Smooth muscle cell of the brain vasculature (primary cell): Measurements from ENCODE around the gene LATS1.
"Not testable (repeated sequence)": the region's sequence is repeated elsewhere in the genome, so short reads cannot be mapped to it uniquely, and the experiment has no call there.

Source experiments
- DNase-seq: peaks from one replicate; pipeline ENCODE4 v3.0.0-alpha.2; 2012; ENCODE audit warnings: low read depth, low spot score

LATS1 gene

GRCh38 chr6:149728499-149729234, 10.8 kb upstream of the LATS1 start:
- no peak for DNase-seq

- no peak for DNase-seq
Observed at GRCh38 chr6:149727793-149728498, 10.0 kb upstream of the LATS1 start.

GRCh38 chr6:149725785-149726184, 7.9 kb upstream of the LATS1 start:
- no peak for DNase-seq

- peak; percentile 36 for DNase-seq
Observed at GRCh38 chr6:149723771-149724417, 6.0 kb upstream of the LATS1 start.

DNA sequence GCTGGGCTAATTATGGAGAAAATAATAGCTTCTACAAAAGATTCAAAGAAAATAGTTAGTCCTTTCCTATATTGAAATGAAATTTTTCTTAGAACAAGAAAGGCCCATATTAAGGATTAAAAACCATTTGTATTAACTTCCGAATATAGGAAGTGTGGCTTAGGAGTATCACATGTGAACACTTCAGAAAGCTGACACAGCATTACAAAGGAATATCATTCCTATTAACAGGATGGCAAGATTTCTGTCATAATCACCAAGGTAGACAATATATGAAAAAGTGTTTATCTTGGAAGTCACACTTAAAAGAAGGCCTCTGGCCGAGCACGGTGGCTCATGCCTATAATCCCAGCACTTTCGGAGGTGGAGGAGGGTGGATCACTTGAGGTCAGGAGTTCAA, 5.4 kb upstream of the LATS1 start:
- DNase-seq: no peak

DNA sequence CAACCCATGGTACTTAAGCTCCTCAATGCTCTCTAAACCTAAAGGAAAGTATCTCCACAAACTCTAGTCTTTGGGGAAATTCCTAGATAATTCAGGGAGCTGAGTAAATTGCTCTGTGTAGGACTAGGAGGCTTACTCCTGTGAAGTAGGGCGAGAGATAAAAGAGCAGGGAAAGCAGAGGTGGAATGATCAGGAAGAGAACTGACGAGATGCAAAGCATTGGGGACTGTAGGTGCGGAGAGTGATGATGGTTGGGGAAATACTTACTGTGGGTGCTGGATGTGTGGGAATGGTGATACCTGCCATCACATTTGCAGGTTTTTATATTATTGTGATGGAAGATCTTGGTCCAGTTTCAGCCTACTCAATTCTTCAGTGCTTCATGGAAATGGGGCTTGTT, 1.6 kb upstream of the LATS1 start:
- DNase-seq: no peak

GRCh38 chr6:149717255-149717587, 680 bp downstream of the LATS1 start:
- no peak for DNase-seq

DNA sequence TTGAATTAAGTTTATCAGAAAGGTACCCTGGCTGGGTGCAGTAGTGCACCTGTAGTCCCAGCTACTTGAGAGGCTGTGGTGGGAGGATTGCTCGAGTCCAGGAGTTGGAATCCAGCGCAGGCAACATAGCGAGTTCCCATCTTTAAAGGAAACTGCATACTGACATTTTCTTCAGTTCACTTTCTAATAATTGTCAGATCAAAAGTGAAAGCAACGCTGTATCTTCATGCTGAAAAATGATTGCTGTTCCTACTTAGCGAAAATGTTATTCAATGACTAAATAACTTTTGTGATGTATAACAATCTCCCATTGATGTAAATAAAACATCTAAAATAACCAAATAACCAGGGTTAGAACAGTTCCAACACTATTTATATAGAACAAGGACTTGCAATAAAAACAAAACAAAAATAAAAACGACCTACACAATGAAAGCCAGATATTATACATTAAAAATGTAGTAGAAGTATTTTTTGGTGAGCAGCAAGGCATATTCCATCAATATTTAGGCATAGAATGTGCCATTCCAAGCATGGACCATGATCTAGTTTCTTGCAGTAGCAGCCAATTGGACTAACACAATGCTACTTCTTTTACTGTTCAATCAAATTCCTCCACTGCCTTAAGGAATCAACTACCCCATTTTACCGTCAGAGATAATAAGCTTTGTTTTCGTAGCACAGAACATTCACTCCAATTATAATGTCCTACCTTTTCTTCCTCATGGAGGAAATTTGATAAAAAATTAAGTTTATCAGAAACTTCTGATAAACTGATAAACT, 1.5 kb downstream of the LATS1 start:
- DNase-seq: no peak

DNA sequence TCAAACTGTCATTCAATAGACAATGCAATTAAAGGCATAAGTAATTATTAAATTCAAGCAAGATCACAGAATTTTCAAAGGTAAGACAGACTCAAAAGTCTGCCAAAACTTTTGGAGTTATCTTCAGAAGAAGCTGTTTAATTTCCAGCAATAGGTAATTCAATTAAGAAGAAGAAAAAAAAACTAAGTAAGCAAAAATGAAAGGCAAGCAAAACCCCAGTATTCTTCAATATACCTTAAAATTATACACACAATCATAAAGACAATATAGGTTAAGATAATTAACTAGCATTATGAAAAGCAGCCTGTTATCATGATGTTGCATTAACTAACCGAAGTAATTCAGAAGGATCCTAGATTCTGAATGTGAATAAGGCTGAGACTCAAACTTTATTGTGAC, 3.5 kb downstream of the LATS1 start:
- no peak for DNase-seq

- no peak for DNase-seq
Observed at GRCh38 chr6:149711711-149712110, 6.2 kb downstream of the LATS1 start.

DNA sequence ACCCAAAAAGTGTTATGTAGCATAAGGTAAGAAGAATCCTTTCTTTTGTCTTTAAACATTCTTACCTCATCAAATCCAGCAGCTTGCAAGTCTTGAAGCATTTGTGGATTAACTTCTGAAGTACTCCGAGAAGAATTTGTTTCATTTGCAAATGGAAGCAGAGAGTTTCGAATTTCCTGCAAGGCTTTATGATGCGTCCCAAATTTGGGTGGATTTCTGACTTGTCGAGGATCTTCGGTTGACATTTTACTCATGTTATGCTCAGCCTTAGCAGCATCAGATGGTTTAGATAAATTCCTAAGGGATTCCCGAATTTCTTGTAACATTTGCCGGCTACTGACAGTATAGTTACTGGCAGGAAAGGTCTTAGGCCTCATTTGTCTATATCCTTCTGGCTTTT, 16.2 kb downstream of the LATS1 start:
- no peak for DNase-seq

GRCh38 chr6:149699150-149699549, 18.8 kb downstream of the LATS1 start:
- DNase-seq: no peak

- no peak for DNase-seq
Observed at GRCh38 chr6:149698175-149698574, 19.7 kb downstream of the LATS1 start.

DNA sequence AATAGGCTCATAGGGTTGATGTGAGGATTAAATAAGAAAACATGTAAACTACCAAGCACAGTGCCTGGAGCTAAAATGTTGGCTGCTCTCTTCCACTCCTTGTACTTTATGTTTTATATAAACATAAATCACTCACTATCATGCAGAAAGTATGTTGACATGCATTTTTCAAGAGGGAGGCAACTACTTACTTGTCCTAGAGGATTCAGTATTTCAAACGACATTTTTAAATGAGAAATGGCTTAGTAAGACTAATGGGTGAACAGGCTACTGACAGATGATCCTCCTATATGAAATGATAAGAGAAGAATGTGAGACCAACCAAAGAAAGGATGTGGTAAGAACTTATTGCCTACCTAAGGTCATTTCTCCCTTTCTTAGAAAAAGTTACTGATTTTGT, 21.0 kb downstream of the LATS1 start:
- DNase-seq: no peak

DNA sequence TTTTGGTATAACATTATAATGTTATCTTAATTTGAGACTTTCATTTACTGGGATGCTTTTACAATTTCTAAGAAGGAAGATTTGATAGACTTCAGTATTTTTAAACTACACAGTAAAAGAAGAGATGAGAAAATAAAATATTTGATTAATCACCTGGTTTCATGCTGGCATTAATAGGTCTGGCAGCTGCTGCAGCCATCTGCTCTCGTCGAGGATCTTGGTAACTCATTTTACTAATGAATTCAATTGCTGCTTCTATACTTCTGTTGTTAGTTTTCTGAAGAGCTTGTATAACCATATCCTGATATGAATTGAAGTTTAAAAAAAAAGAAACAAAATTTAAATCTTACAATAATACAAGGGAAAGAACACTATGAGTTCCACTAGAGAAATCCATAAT, 23.0 kb downstream of the LATS1 start:
- no peak for DNase-seq

- DNase-seq: no peak
Observed at GRCh38 chr6:149691201-149691600, 26.7 kb downstream of the LATS1 start.

DNA sequence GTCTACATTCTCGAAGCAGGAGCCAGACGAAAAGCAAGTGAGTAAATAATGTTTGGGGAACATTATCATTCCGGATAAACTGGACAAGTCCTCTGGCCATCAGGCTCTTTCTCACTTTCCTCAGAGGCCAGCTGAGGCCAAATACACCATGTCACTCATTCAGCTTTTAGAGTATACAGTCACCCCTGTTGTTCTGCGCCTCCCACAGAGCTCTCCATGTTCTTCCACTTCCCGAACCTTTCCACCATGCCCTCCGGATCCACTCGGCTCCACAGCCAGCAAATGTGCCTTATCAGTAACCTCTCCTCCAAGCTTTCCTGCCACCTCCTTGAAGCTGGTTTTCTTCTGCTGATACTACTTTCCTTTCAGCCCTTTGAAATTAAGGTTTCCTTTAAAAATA, 31.7 kb downstream of the LATS1 start:
- no peak for DNase-seq

DNA sequence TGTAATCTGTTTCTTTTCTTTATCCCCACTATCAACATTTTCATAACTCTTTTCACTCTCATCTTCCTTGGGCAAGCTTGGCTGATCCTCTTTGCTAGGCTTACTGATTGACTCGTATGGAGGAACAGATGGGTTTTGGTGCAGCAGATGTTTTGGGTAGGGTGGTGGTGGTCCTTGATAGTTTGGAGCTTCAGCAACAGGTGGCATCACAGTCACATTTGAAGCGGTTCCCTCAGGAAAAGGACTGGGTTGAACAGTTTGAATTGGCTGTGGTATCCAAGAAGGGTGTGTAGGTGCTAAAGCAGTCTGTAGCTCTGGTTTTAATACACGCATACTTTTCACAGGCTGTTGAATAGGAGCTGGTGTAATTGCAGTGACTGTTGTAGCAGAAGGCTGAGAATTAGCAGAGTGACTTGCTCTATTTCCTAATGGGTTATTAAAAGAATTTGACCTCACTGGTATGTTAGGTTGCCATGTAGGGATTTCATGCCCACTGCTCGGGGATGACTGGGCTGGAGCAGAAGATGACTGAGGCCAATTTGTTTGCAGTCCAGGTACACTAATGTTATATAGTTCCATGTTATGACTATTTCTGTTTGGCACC, 34.5 kb downstream of the LATS1 start:
- DNase-seq: no peak

DNA sequence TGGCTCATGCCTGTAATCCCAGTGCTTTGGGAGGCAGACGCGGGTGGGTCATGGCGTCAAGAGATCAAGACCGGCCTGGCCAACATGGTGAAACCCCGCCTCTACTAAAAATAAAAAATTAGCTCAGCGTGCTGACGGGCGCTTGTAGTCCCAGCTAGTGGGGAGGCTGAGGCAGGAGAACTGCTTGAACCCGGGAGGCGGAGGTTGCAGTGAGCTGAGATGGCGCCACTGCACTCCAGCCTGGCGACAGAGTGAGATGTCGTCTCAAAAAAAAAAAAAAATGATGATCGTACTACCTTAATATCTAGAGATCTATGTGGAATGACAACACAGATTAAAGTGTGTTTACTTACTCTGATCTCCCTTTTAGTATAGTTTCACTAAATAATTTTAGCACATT, 36.1 kb downstream of the LATS1 start:
- not testable (repeated sequence) for DNase-seq

GRCh38 chr6:149681209-149681608, 36.7 kb downstream of the LATS1 start:
- DNase-seq: no peak

GRCh38 chr6:149680503-149680902, 37.4 kb downstream of the LATS1 start:
- no peak for DNase-seq

- DNase-seq: not testable (repeated sequence)
Observed at GRCh38 chr6:149672265-149672664, 45.6 kb downstream of the LATS1 start.
